T-helper 2 cell treated with Interferon-gamma antibody and Interleukin-4, amounts not matched to agents 100 ng/mL and 5 ng/mL, for 36 hours (primary cell): ENCODE data around the gene PLXNB2. TPM values are rescaled to one million over a fixed set of nuclear protein-coding genes. Genes with fewer than 3 reads are reported as not detected.

Source experiments
- intact Hi-C: fragments of 100-400 bp; cut with micrococcal nuclease; formaldehyde crosslinking; loops from one replicate; pipeline ENCODE4 v1.15.1; 2023
- total RNA-seq: library from RNA; stranded (reverse); gene quantifications from 2 replicates; pipeline ENCODE4 v1.2.3, GENCODE V29; 2022

PLXNB2 gene
- total RNA-seq, 1 donor from 2014 or later, result 11.0 TPM

GRCh38 chr22:50312371-50312770 is 4.9 kb upstream of the PLXNB2 start:
- intact Hi-C loops, result no loop called here

GRCh38 chr22:50311606-50312351 is 4.3 kb upstream of the PLXNB2 start:
- intact Hi-C loops, result no loop called here

DNA sequence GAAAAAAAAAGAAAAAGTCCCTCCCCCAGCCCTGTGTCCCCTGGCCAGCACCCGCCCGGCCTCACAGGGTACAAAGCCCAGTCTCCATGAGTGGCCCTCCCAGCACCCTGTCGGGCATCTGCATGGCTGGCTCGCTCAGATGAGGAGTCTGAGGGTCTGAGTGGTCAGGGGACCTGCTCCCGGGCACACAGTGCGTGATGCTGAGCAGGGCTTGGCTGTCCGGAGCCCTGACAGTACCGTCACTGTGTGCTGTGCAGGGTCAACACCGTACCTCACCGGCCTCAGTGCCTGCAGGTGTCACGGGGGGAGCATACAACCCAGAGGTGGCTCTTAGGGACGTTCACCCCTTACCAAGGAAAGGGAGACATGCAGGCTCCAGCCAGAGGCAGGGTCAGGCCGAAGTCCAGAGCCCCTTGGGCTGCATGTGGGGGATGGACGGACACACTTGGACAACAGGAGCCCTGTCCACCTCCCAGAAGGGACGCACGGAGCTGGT is 3.6 kb upstream of the PLXNB2 start:
- intact Hi-C loops, result no loop called here

- intact Hi-C loops, result no loop called here
Measured at GRCh38 chr22:50310031-50310722, 2.7 kb upstream of the PLXNB2 start.

- intact Hi-C loops, result no loop called here
Measured at GRCh38 chr22:50309601-50309991, 2.1 kb upstream of the PLXNB2 start.

DNA sequence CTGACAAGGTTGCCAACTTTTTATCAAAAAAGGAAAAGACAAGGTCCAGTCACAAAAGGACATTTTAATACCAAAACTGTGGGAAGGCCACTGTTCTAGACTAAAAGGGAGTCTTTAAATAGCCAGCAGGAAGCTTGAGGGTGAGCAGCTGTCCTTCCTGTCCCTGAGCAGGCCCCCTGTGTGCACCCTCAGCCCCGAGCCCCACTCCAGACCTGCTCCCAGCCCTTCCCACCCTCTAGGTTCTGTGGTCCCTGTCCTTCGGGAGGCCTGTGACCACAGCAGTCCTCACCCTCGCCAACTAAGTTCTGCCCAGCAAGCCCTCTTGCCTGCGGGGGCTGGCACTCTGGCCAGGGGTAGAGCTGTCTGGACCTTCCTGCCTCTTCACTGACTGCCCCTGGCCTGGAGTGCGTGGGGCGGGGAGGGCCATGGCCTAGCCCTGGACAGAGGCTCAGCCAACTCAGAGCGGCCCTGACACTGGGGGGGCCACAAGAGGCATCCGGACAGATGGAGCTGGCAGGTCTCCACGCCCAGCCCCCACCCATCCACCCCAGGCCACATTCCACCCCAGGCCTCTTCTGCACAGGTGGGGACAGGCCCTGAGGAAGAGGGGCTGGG is 1.6 kb upstream of the PLXNB2 start:
- intact Hi-C loops, result no loop called here

DNA sequence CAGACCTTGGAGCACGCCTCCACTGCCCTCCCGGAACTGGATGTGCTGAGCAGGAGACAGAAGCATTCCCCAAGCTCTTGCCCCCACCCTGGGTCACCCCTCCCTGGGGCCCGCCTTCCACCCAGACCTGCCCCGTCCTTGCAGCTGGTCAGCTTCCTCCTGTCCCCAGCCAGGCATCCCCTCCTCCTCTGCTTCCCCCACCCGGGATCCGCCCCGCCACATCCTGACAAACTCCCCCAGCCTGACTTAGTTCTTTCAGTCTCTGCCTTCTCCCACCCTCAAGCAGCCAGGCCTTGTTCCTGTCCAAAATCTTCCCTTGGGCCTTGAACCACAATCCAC is 1.1 kb upstream of the PLXNB2 start:
- intact Hi-C loops, result no loop called here

GRCh38 chr22:50307890-50308596 is 597 bp upstream of the PLXNB2 start:
- intact Hi-C loops, result no loop called here

DNA sequence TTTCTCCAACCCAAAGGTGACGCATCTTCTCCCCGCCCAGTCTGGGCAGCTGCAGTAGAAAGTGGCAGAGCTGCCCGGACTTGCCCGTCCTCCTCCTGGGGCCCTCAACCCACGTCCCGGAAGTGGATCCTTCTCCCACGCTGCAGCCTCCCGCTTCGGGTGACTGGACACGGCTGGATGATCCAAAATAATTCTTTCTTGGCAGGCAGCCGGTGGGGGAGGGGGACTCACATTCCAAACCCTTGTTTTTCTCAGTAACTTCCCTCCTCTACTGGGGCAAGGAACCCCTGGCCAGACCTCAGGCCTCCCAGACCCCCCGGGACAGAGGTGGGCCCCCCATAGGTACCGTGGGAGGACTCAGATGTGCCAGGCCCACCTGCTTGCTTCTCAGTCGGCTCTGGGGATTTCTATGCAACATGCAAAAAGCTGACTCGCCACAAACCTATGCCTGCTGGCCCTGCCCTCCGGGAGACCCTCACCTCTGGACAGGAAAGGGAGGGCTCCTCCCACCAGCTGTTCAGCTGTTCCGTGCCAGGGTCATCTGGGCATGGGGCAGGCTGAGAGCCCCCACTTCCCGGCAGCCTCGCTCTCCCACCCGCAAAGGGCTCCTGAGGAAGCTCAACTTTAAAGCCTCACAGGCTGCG is 1.4 kb downstream of the PLXNB2 start:
- intact Hi-C loops, result no loop called here

GRCh38 chr22:50305393-50305922 is 2.0 kb downstream of the PLXNB2 start:
- intact Hi-C loops, result no loop called here

DNA sequence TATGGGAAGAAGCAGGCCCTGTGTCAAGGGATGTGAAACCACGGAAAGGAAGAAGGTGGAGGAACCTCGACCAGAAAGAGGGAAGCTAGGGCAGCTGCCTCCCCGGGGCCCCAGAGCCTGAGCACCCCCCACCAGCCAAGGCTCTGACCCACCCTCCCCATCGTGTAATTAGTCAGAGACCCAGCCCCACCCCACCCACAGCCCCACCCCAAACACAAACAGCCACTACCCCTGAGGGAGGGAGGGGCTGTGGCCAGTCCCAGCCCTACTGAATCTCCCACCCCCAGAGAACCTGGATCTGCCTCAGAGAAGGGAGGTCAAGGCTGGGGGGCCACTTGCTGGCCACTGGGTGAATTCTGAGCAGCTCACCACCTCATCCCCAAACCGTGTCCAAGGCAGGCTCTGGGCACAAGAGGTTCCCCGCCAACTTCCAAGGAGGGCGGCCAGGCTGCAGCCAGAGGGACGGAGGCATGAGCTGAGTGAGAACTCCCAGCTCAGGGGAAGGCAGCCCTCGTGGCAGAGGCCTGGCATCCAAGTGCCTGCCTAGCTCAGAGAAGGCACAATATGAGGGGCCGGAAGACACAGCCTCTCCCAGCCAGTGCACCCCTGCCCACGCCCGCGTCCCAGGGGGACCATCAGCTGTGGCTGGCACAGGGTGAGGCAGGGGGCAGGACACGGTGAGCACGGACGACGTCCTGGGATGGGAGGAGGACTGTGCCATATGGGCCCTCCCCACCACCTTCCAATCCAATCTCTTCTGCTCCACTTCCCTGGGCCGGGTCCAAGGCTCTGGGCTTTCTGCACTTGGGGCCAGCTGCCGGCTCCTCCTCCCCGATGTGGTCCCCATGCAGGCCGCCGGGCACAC is 2.7 kb downstream of the PLXNB2 start:
- intact Hi-C loops, result no loop called here

- intact Hi-C loops, result no loop called here
Measured at GRCh38 chr22:50303848-50304527, 3.5 kb downstream of the PLXNB2 start.

DNA sequence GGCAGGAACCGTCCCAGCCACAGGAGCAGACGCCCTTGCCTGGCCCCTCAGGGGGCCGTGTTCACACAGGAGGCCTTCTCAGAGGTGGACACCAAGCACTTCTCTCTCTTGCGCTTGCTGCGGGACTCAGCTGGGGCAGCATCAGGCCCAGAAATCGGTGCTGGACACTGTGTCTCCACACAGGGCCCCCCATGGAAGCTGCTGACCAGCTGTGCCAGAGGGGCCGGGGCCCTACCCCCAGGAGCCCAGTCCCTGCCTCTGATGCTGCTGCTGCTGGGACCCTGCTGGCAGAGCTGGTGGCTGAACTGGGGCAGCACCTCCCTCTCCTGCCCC is 4.0 kb downstream of the PLXNB2 start:
- intact Hi-C loops, result no loop called here

DNA sequence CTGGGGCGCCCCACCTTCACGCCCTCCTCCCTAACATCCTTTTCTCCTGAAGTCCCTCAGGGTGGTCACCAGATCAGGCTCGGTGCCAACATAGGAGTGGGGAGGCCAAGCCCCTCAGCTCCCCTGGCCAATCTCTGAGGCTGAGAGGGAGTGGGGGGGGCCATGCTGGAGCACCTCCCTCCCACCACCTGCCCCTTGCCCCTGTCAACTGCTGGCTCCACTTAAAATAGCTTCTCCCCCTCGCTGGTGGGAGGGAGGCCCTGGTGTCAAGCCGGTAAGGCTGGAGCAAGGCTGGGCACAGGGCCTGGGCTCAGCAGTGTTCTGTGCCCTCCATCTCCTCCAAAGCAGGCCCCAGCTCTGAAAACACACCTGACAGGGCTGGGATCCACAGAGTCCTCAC is 4.9 kb downstream of the PLXNB2 start:
- intact Hi-C loops, result no loop called here

DNA sequence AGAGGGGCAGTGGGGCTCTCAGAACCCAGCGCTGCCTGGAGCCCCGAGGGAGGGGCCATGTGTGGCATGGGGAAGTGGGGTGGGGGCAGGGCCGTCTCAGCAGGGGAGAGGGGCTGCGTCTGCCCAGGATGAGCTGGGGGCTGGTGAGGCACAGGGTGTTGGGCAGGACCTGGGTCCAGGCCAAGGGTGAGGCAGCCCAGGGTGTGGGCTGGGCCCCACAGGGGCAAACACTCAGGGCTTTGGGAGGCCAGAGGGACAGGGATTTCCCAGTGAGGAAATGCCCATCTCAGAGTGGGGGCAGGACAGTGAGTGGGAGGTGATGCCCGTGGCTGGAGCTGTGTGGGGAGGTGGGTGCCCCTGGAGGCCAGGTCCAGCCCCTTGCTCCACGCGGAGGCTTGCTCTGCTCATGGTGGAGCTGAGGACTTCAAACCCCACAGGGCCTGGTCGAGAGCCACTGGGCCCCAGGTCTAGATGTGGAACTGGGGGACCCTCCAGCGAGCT is 5.4 kb downstream of the PLXNB2 start:
- intact Hi-C loops, result no loop called here

DNA sequence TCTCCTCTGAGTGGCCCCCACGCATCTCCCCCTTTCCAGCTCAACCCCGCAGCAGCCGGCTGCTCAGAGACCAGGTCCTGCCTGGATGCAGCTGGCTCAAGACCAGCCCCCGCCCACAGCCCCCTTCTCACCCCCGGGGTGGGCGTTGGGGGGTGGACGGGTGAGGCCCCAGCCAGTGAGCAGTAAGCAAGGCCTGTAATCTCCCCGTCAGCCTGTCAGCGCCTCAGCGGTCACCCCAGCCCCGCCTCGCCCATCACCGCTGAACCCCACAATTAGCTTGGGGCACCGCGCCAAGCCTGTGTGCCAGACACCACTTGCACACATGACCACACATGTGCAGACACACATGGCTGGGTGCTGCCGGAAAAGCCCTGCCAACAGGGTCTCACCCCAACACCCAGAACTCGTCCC is 5.9 kb downstream of the PLXNB2 start:
- intact Hi-C loops, result no loop called here

DNA sequence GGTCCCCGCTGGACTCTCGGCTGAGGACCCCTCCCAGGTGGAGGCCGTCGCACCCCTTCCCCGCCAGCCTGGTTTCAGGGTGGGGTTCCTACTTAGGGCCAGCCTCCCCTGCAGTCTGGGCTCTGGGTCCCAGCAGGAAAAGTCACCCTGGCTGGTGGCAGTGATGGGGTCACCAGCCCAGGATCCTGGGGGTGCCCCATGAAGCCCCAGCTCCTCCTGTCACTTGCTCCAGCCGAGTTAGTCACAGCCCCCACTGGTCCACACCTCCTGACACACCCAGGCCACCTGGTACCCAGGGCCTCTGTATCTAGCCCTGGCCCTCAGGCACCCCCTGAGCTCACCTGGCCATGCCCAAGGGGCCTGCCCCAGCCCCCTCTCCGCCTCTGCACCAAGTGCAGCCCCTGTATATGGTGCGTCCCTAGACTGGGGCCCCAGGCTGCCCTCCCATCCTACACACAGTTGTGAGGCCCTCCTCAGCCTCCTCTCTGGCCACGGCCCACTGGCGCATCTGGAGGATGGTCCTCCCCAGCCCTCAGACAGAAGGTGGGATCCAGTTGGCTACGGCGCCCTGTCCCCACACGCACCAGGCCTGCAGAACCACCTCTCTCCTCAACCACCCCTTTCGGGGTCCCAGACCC is 6.7 kb downstream of the PLXNB2 start:
- intact Hi-C loops, result no loop called here

- intact Hi-C loops, result no loop called here
Measured at GRCh38 chr22:50299785-50300619, 7.4 kb downstream of the PLXNB2 start.
